ENCODE data around the gene ZNF570.

DNA sequence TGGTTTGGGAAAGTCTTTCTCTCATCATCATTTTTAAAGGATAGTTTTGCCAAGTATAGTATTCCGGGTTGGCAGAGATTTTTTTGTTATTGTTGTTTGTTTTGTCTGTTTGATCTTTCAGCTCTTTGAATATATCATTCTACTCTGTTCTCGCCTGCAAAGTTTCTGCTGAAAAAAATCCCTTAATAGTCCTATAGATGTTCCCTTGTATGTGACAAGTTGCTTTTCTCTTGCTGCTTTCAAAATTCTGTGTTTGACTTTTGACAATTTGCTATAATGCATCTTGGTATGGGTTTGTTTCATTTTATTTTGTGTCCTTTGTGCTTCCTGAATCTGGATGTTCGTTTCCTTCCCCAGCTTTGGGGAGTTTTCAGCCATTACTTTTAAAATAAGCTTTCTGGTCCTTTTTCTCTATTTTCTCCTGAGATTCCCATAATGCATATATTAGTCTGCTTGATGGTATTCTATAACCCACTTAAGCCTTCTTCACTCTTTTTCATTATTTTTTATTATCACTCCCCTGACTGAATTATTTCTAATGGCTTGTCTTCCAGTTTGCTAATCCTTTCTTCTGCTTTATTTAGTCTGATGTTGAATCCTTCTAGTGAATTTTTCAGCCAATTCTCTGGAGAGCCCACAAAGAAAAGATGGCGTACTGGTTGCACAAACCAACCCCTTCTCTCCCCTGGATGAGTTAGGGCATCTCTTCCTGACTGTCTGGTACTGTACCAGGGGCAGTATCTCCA is 16.5 kb upstream of the ZNF570 start:
- TF ChIP-seq, protein P1, sequence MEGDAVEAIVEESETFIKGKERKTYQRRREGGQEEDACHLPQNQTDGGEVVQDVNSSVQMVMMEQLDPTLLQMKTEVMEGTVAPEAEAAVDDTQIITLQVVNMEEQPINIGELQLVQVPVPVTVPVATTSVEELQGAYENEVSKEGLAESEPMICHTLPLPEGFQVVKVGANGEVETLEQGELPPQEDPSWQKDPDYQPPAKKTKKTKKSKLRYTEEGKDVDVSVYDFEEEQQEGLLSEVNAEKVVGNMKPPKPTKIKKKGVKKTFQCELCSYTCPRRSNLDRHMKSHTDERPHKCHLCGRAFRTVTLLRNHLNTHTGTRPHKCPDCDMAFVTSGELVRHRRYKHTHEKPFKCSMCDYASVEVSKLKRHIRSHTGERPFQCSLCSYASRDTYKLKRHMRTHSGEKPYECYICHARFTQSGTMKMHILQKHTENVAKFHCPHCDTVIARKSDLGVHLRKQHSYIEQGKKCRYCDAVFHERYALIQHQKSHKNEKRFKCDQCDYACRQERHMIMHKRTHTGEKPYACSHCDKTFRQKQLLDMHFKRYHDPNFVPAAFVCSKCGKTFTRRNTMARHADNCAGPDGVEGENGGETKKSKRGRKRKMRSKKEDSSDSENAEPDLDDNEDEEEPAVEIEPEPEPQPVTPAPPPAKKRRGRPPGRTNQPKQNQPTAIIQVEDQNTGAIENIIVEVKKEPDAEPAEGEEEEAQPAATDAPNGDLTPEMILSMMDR (IDR thresholded peaks at IDR 0.05; ENCODE audit: borderline replicate concordance, extremely low read depth, low read length, poor library complexity, severe bottlenecking), result no peak
- TF ChIP-seq EZH2 (IDR thresholded peaks at IDR 0.05; ENCODE audit: borderline replicate concordance, low read depth, low read length, severe bottlenecking), result no peak
